ENCODE measurements around the gene ZC3H6.

ZC3H6 gene

DNA sequence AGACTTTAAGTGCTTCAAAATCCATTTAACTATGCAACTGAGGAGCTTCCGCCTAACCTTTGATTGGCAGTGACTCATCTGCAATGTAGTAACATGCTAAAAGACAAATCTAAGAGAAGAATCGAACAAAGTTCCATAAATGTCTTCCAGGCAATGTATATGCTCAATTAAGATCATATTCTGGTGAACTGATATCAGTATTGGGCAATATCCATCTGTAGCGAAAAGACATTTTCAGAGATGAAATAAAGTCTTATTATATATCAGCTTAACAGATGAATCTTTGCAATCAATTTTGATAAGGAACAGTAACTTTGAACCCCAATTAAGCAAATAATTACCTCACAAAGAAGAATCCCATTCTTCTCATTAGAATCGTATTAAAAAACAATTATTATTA lies 32.2 kb upstream of the ZC3H6 start:
- TF ChIP-seq SIN3A (IDR thresholded peaks at IDR 0.05; ENCODE audit: borderline replicate concordance, insufficient read depth, low read length) (no peak), POLR2AphosphoS5 (IDR thresholded peaks at IDR 0.05; ENCODE audit: low read depth, low read length) (no peak), TAF1 (IDR thresholded peaks at IDR 0.05; ENCODE audit: borderline replicate concordance, insufficient read depth, low read length) (no peak), FOXP2 (optimal IDR thresholded peaks at IDR 0.05; ENCODE audit: borderline replicate concordance, extremely low read depth, extremely low read length, insufficient read depth) (no peak)
- TF ChIP-seq, protein P1, sequence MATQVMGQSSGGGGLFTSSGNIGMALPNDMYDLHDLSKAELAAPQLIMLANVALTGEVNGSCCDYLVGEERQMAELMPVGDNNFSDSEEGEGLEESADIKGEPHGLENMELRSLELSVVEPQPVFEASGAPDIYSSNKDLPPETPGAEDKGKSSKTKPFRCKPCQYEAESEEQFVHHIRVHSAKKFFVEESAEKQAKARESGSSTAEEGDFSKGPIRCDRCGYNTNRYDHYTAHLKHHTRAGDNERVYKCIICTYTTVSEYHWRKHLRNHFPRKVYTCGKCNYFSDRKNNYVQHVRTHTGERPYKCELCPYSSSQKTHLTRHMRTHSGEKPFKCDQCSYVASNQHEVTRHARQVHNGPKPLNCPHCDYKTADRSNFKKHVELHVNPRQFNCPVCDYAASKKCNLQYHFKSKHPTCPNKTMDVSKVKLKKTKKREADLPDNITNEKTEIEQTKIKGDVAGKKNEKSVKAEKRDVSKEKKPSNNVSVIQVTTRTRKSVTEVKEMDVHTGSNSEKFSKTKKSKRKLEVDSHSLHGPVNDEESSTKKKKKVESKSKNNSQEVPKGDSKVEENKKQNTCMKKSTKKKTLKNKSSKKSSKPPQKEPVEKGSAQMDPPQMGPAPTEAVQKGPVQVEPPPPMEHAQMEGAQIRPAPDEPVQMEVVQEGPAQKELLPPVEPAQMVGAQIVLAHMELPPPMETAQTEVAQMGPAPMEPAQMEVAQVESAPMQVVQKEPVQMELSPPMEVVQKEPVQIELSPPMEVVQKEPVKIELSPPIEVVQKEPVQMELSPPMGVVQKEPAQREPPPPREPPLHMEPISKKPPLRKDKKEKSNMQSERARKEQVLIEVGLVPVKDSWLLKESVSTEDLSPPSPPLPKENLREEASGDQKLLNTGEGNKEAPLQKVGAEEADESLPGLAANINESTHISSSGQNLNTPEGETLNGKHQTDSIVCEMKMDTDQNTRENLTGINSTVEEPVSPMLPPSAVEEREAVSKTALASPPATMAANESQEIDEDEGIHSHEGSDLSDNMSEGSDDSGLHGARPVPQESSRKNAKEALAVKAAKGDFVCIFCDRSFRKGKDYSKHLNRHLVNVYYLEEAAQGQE (IDR thresholded peaks at IDR 0.05; ENCODE audit: insufficient read depth in 1 of 2, low read depth in 2 of 2, low read length in 2 of 2): no peak

DNA sequence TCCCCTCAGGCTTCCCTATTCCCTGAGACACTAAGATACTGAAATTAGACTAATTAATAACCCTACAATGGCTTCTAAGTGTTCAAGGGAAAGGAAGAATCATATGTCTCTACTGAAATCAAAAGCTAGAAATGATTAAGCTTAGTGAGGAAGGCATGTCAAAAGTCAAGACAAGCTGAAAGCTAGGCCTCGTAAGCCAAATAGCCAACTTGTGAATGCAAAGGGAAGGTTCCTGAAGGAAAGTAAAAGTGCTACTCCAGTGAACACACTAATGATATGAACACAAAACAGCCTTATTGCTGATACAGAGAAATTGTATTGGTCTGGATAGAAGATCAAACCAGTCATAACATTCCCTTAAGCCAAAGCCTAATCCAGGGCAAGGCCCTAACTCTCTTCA lies 30.5 kb upstream of the ZC3H6 start:
- TF ChIP-seq, protein P1 (IDR thresholded peaks at IDR 0.05; ENCODE audit: insufficient read depth in 1 of 2, low read depth in 2 of 2, low read length in 2 of 2): no peak
- TF ChIP-seq TAF1 (IDR thresholded peaks at IDR 0.05; ENCODE audit: borderline replicate concordance, insufficient read depth, low read length) (no peak), FOXP2 (optimal IDR thresholded peaks at IDR 0.05; ENCODE audit: borderline replicate concordance, extremely low read depth, extremely low read length, insufficient read depth) (no peak), SIN3A (IDR thresholded peaks at IDR 0.05; ENCODE audit: borderline replicate concordance, insufficient read depth, low read length) (no peak), POLR2AphosphoS5 (IDR thresholded peaks at IDR 0.05; ENCODE audit: low read depth, low read length) (no peak)

GRCh38 chr2:112251271-112251670 lies 24.1 kb upstream of the ZC3H6 start:
- TF ChIP-seq, protein P1 (IDR thresholded peaks at IDR 0.05; ENCODE audit: insufficient read depth in 1 of 2, low read depth in 2 of 2, low read length in 2 of 2): no peak
- TF ChIP-seq FOXP2 (optimal IDR thresholded peaks at IDR 0.05; ENCODE audit: borderline replicate concordance, extremely low read depth, extremely low read length, insufficient read depth): no peak
- TF ChIP-seq POLR2AphosphoS5 (IDR thresholded peaks at IDR 0.05; ENCODE audit: low read depth, low read length): no peak
- no peak for TF ChIP-seq TAF1 (IDR thresholded peaks at IDR 0.05; ENCODE audit: borderline replicate concordance, insufficient read depth, low read length)
- no peak for TF ChIP-seq SIN3A (IDR thresholded peaks at IDR 0.05; ENCODE audit: borderline replicate concordance, insufficient read depth, low read length)

GRCh38 chr2:112253261-112253815 lies 22.1 kb upstream of the ZC3H6 start:
- TF ChIP-seq, protein P1 (IDR thresholded peaks at IDR 0.05; ENCODE audit: insufficient read depth in 1 of 2, low read depth in 2 of 2, low read length in 2 of 2): no peak

Data from PFSK-1 (cell line).